WERI-Rb-1 (cell line): ENCODE measurements around the gene IDH1.
"Not testable (repeated sequence)": the region's sequence is repeated elsewhere in the genome, so short reads cannot be mapped to it uniquely, and the experiment has no call there.

ENCODE experiments used
- DNase-seq: peaks from one replicate; pipeline ENCODE4 v3.0.0-alpha.2; 2020
- H3K27ac ChIP-seq: fragments of 250-450 bp; sonication (Bioruptor Pico); 2 replicates; pipeline ENCODE4 v1.5.1; 2020; ENCODE audit warnings: mild to moderate bottlenecking, moderate library complexity
- H3K27me3 ChIP-seq: fragments of 250-450 bp; sonication (Bioruptor Pico); 2 replicates; pipeline ENCODE4 v1.5.1; 2021; ENCODE audit warnings: mild to moderate bottlenecking, low read depth, moderate library complexity; ENCODE audit not compliant: insufficient read depth, severe bottlenecking
- H3K36me3 ChIP-seq: fragments of 250-450 bp; sonication (Bioruptor Pico); 2 replicates; pipeline ENCODE4 v1.5.1; 2020; ENCODE audit warnings: mild to moderate bottlenecking, moderate library complexity
- H3K4me3 ChIP-seq: 2 replicates; pipeline ENCODE4 v1.5.1; 2011; ENCODE audit warnings: low read depth, mild to moderate bottlenecking, control low read depth, low read length
- H3K9me3 ChIP-seq: fragments of 250-450 bp; sonication (Bioruptor Pico); 2 replicates; pipeline ENCODE4 v1.5.1; 2021; ENCODE audit warnings: mild to moderate bottlenecking, moderate library complexity; ENCODE audit not compliant: severe bottlenecking
- CTCF ChIP-seq: IDR thresholded peaks from 2 replicates; pipeline ENCODE4 v1.5.1; 2011; ENCODE audit warnings: low read depth, mild to moderate bottlenecking, control low read depth, inconsistent platforms, low read length

IDH1 gene

GRCh38 chr2:208278549-208278948 is 23.7 kb upstream of the IDH1 start:
- H3K4me3 ChIP-seq = no peak overlapping the region
- peaks cover 79% of the 10 kb centered on the region for H3K36me3 ChIP-seq
- no peak for DNase-seq
- TF ChIP-seq CTCF = no peak
- H3K27me3 ChIP-seq = no peaks in the 10 kb centered on the region
- no peaks in the 10 kb centered on the region for H3K9me3 ChIP-seq
- H3K27ac ChIP-seq = no peak overlapping the region

GRCh38 chr2:208274748-208275147 is 19.9 kb upstream of the IDH1 start:
- peaks cover 66% of the 10 kb centered on the region for H3K36me3 ChIP-seq
- H3K4me3 ChIP-seq = no peak overlapping the region
- TF ChIP-seq CTCF = no peak
- no peak for DNase-seq
- no peaks in the 10 kb centered on the region for H3K9me3 ChIP-seq
- H3K27me3 ChIP-seq = no peaks in the 10 kb centered on the region
- no peak overlapping the region for H3K27ac ChIP-seq

GRCh38 chr2:208269091-208269490 is 14.2 kb upstream of the IDH1 start:
- TF ChIP-seq CTCF = 0 out of 2 replicates have a peak, but pooled peaks have one; percentile 14
- H3K4me3 ChIP-seq = no peak overlapping the region
- peaks cover 18% of the 10 kb centered on the region for H3K36me3 ChIP-seq

GRCh38 chr2:208268156-208268952 is 13.5 kb upstream of the IDH1 start:
- Histone ChIP-seq H3K27ac (no peak overlapping the region), H3K9me3 (no peaks in the 10 kb centered on the region), H3K27me3 (no peaks in the 10 kb centered on the region), H3K4me3 (no peak overlapping the region), H3K36me3 (peaks cover 11% of the 10 kb centered on the region)
- DNase-seq = no peak
- no peak for TF ChIP-seq CTCF

More at GRCh38 chr2:208269091-208269490, 14.2 kb upstream of the IDH1 start:
- Histone ChIP-seq H3K27ac (no peak overlapping the region), H3K27me3 (no peaks in the 10 kb centered on the region), H3K9me3 (no peaks in the 10 kb centered on the region)
- DNase-seq = no peak

- H3K9me3 ChIP-seq, H3K27ac ChIP-seq, H3K36me3 ChIP-seq, H3K27me3 ChIP-seq: not testable (repeated sequence)
- H3K4me3 ChIP-seq = peak overlapping the region; percentile 97
- peak; percentile 38 for DNase-seq
These were observed 12.7 kb upstream of the IDH1 start for GRCh38 chr2:208267526-208267925.

GRCh38 chr2:208266936-208267335 is 12.1 kb upstream of the IDH1 start:
- no peak for DNase-seq
- H3K9me3 ChIP-seq = no peaks in the 10 kb centered on the region
- H3K4me3 ChIP-seq = peak overlapping the region; percentile 97
- H3K27me3 ChIP-seq = no peaks in the 10 kb centered on the region
- no peaks in the 10 kb centered on the region for H3K36me3 ChIP-seq
- no peak for TF ChIP-seq CTCF
- no peak overlapping the region for H3K27ac ChIP-seq
